H1 (cell line): ENCODE results near the gene OR2A25. TPM values are rescaled to one million over a fixed set of nuclear protein-coding genes. Genes with fewer than 3 reads are reported as not detected.

ENCODE experiments used
- CTCF ChIA-PET: fragments of 300-600 bp; sonication (Branson Sonifier 250); formaldehyde crosslinking; loops from one replicate; lab custom pipeline; 2021; ENCODE audit not compliant: partially characterized antibody; lab: Charles Lee
- POLR2A ChIA-PET: fragments of 300-600 bp; sonication (Branson Sonifier 250); formaldehyde crosslinking; loops from one replicate; lab custom pipeline; 2021; ENCODE audit warnings: inconsistent platforms; ENCODE audit not compliant: partially characterized antibody; lab: Charles Lee
- DNase-seq, 2 experiments: peaks; one replicate each; pipeline versions ENCODE4 v3.0.0 to v3.0.0-alpha.2; 2010 to 2022; ENCODE audit warnings: low spot score in 2 of 2, low read depth in 1 of 2, mixed read lengths in 1 of 2
- FAIRE-seq: peaks from 2 replicates; lab custom pipeline; 2011; peaks lifted over from hg19 to GRCh38; lab: Jason Lieb, UNC
- H2AFZ ChIP-seq: 2 replicates; pipeline ENCODE4 v1.8.1; 2012; ENCODE audit warnings: low read length, inconsistent platforms
- H2AK5ac ChIP-seq: 2 replicates; pipeline ENCODE4 v1.6.1; 2013; ENCODE audit warnings: low read depth, low read length
- H2BK120ac ChIP-seq: replicated peaks from 2 replicates; pipeline ENCODE3; 2013; ENCODE audit warnings: low read depth, low read length, inconsistent platforms
- H2BK12ac ChIP-seq: 2 replicates; pipeline ENCODE4 v1.6.1; 2013; ENCODE audit warnings: low read depth, low read length
- H2BK15ac ChIP-seq: 2 replicates; pipeline ENCODE4 v1.6.1; 2013; ENCODE audit warnings: low read length
- H2BK20ac ChIP-seq: 2 replicates; pipeline ENCODE4 v1.6.1; 2013; ENCODE audit warnings: low read length
- H2BK5ac ChIP-seq: 2 replicates; pipeline ENCODE4 v1.6.1; 2013; ENCODE audit warnings: low read depth, low read length
- H3K14ac ChIP-seq: 2 replicates; pipeline ENCODE4 v1.6.1; 2013; ENCODE audit warnings: inconsistent platforms; ENCODE audit not compliant: insufficient read length
- H3K18ac ChIP-seq: 2 replicates; pipeline ENCODE4 v1.6.1; 2013; ENCODE audit warnings: low read length; ENCODE audit errors: extremely low read depth
- H3K23ac ChIP-seq: 2 replicates; pipeline ENCODE4 v1.6.1; 2013; ENCODE audit warnings: inconsistent platforms; ENCODE audit not compliant: insufficient read length
- H3K23me2 ChIP-seq: 2 replicates; pipeline ENCODE4 v1.6.1; 2013; ENCODE audit warnings: low read depth, low read length
- H3K27ac ChIP-seq: 2 replicates; pipeline ENCODE4 v1.6.1; 2011; ENCODE audit warnings: low read depth, low read length, inconsistent platforms
- H3K27me3 ChIP-seq, 4 experiments: replicated peaks in 1 of 4; 1 replicate in 1 of 4; 2 replicates in 3 of 4; pipeline versions ENCODE4 v1.6.1 to v1.8.1; 2011 to 2013; ENCODE audit warnings: low read length in 3 of 4, mild to moderate bottlenecking in 3 of 4, inconsistent platforms in 2 of 4, mixed read lengths in 2 of 4, moderate library complexity in 1 of 4; ENCODE audit not compliant: control insufficient read depth in 3 of 4, insufficient read depth in 3 of 4; ENCODE audit errors: extremely low read depth in 1 of 4
- H3K36me3 ChIP-seq, 4 experiments: 2 replicates each; pipeline versions ENCODE4 v1.6.1 to v1.8.1; 2011 to 2013; ENCODE audit warnings: mild to moderate bottlenecking in 4 of 4, low read length in 3 of 4, moderate library complexity in 2 of 4, control low read depth in 1 of 4, inconsistent platforms in 1 of 4; ENCODE audit not compliant: insufficient read depth in 4 of 4, control insufficient read depth in 2 of 4
- H3K4ac ChIP-seq: replicated peaks from 2 replicates; pipeline ENCODE3; 2013; ENCODE audit warnings: low read length, low read depth, mixed read lengths, inconsistent platforms; ENCODE audit not compliant: insufficient read length
- H3K4me1 ChIP-seq, 4 experiments: replicated peaks in 1 of 4; 1 replicate in 1 of 4; 2 replicates in 3 of 4; pipeline versions ENCODE4 v1.6.1 to v1.8.1; 2011 to 2013; ENCODE audit warnings: low read length in 3 of 4, inconsistent platforms in 2 of 4, mixed read lengths in 1 of 4; ENCODE audit not compliant: insufficient read depth in 4 of 4, control insufficient read depth in 3 of 4
- H3K4me2 ChIP-seq, 2 experiments: 2 replicates each; pipeline versions ENCODE4 v1.6.1 to v1.8.1; 2011 to 2013; ENCODE audit warnings: low read depth in 2 of 2, low read length in 2 of 2, control low read depth in 1 of 2, inconsistent platforms in 1 of 2, mild to moderate bottlenecking in 1 of 2; ENCODE audit not compliant: insufficient read depth in 1 of 2
- H3K4me3 ChIP-seq, 4 experiments: fragments of 200-600, 300-600 bp in 1 of 4; sonication (generic), shearing (Covaris generic), sonication (Bioruptor Twin) in 1 of 4; 2 replicates each; pipeline versions ENCODE4 v1.5.1 to v1.8.1; 2011 to 2016; ENCODE audit warnings: low read length in 4 of 4, low read depth in 3 of 4, control low read depth in 2 of 4, inconsistent platforms in 2 of 4, mild to moderate bottlenecking in 2 of 4, mixed read lengths in 1 of 4, moderate library complexity in 1 of 4; ENCODE audit not compliant: insufficient read depth in 2 of 4; ENCODE audit errors: extremely low read depth in 1 of 4
- H3K56ac ChIP-seq: replicated peaks from 2 replicates; pipeline ENCODE3; 2013; ENCODE audit warnings: low read depth, mild to moderate bottlenecking, mixed read lengths, low read length, inconsistent platforms; ENCODE audit not compliant: insufficient read length
- H3K79me1 ChIP-seq: 2 replicates; pipeline ENCODE4 v1.6.1; 2013; ENCODE audit warnings: low read depth, low read length, control low read depth
- H3K79me2 ChIP-seq, 2 experiments: 2 replicates each; pipeline versions ENCODE4 v1.6.1 to v1.8.1; 2012 to 2013; ENCODE audit warnings: low read length in 2 of 2, mild to moderate bottlenecking in 2 of 2, inconsistent platforms in 1 of 2; ENCODE audit not compliant: insufficient read depth in 2 of 2, control insufficient read depth in 1 of 2
- H3K9ac ChIP-seq, 4 experiments: replicated peaks in 1 of 4; 1 replicate in 1 of 4; 2 replicates in 3 of 4; pipeline versions ENCODE4 v1.6.1 to v1.8.1; 2011 to 2013; ENCODE audit warnings: low read depth in 3 of 4, low read length in 3 of 4, control low read depth in 2 of 4, mild to moderate bottlenecking in 2 of 4, moderate library complexity in 2 of 4, inconsistent platforms in 1 of 4; ENCODE audit errors: extremely low read depth in 1 of 4
- H3K9me3 ChIP-seq, 2 experiments: 2 replicates each; pipeline versions ENCODE4 v1.6.1 to v1.8.1; 2012 to 2013; ENCODE audit warnings: mild to moderate bottlenecking in 2 of 2, moderate library complexity in 2 of 2, control low read depth in 1 of 2, inconsistent platforms in 1 of 2, low read depth in 1 of 2, low read length in 1 of 2, mixed read lengths in 1 of 2; ENCODE audit not compliant: insufficient read depth in 2 of 2
- H4K20me1 ChIP-seq, 2 experiments: replicated peaks in 1 of 2; 2 replicates each; pipeline versions ENCODE3 to v1.8.1; 2011 to 2013; ENCODE audit warnings: inconsistent platforms in 2 of 2, low read length in 2 of 2, mild to moderate bottlenecking in 1 of 2; ENCODE audit not compliant: insufficient read depth in 2 of 2, control insufficient read depth in 1 of 2
- H4K5ac ChIP-seq: 2 replicates; pipeline ENCODE4 v1.6.1; 2013; ENCODE audit warnings: low read length, low read depth, mixed read lengths, inconsistent platforms; ENCODE audit not compliant: insufficient read length
- H4K8ac ChIP-seq: 2 replicates; pipeline ENCODE4 v1.8.0; 2013; ENCODE audit warnings: mild to moderate bottlenecking, moderate library complexity, low read length, inconsistent platforms; ENCODE audit not compliant: insufficient read depth; ENCODE audit errors: extremely low read depth
- H4K91ac ChIP-seq: replicated peaks from 2 replicates; pipeline ENCODE3; 2013; ENCODE audit warnings: low read length, mixed read lengths, inconsistent platforms; ENCODE audit not compliant: insufficient read length
- ASH2L ChIP-seq: fragments of 200-600, 300-600 bp; sonication (generic); IDR thresholded peaks from one replicate; pipeline ENCODE4 v1.7.1; 2017; ENCODE audit warnings: low read length
- EP300 ChIP-seq, 2 experiments: IDR thresholded peaks; 1 replicate in 1 of 2; 2 replicates in 1 of 2; pipeline ENCODE4 v1.6.1; 2011 to 2012; ENCODE audit warnings: low read depth in 2 of 2, low read length in 2 of 2, mild to moderate bottlenecking in 2 of 2, borderline replicate concordance in 1 of 2, inconsistent platforms in 1 of 2, moderate library complexity in 1 of 2
- POLR2AphosphoS5 ChIP-seq: IDR thresholded peaks from 2 replicates; pipeline ENCODE4 v1.6.1; 2011; ENCODE audit warnings: low read depth, low read length
- TAF7 ChIP-seq: optimal IDR thresholded peaks from 2 replicates; pipeline ENCODE3; 2011; ENCODE audit warnings: low read depth, mild to moderate bottlenecking, inconsistent platforms, low read length, moderate library complexity, borderline replicate concordance
- WGBS, 2 experiments: shearing (Covaris generic) in 1 of 2; methylation state at CpG; one replicate each; pipeline versions ENCODE4 v1.1.6 to v1.1.7; 2013 to 2015; ENCODE audit warnings: low lambda C conversion rate in 2 of 2, mixed read lengths in 2 of 2, inconsistent platforms in 1 of 2, low coverage in 1 of 2, missing lambda C conversion rate in 1 of 2; ENCODE audit not compliant: insufficient replicate concordance in 2 of 2, insufficient coverage in 1 of 2, insufficient read length in 1 of 2; ENCODE audit errors: extremely low coverage in 1 of 2, missing lambda C conversion rate in 1 of 2; 5-methylcytosine and 5-hydroxymethylcytosine counted together
- polyA plus RNA-seq, 7 experiments: library from polyadenylated mRNA; depleted of rRNA in 3 of 7; stranded (reverse) in 5 of 7; unstranded in 2 of 7; fragments of >200 nt in 5 of 7; fragments of 200-250 nt in 2 of 7; gene quantifications; 1 replicate in 5 of 7; 2 replicates in 1 of 7; 4 replicates in 1 of 7; pipeline versions ENCODE4 v1.2.1 to v1.2.3, GENCODE V29; 2011 to 2013; ENCODE audit warnings: missing spikeins in 2 of 7, mixed read lengths in 2 of 7
- total RNA-seq: library from RNA; stranded (reverse); fragmentation: NEBNext Ultra II Directional; extraction: Animal tissue kit (Norgen Biotek cat#: 25700); gene quantifications from 2 replicates; pipeline ENCODE4 v1.2.1, GENCODE V29; 2021

The OR2A25 gene
- total and polyA plus RNA-seq, 2 of the 8 experiments (the other 6 are each of a cell fraction or from before 2014, with no cell fraction given), result not detected

DNA sequence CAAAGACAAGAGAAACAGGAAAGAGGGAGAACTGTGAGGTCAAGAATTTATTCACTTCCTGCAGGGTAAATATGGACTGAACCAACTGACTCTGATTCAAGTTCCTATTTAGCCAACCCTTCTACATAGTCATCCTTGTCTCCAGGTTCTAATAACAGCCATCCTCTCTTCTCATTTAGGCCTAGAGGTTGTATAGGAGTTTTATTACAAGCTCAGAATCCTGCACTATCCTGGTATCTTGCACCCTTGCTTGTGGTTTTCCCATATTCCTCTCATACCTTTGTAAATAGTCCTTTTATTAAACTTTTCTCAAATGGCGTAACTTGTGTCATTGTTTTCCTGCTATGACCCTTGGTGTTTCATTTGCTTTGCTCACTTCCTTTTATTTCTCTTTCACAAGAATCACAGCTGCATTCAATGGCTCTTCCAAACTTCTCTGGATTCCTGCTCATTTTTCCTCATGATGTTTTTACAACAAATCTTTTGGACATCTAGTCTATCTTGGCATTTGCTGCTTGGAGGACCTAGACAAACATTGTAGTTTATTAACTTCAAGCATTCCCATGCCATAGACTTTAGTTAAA is 33.2 kb upstream of the OR2A25 start:
- Histone ChIP-seq H3K4me2 (no peak overlapping the region), H3K4ac (no peak overlapping the region), H3K23ac (no peak overlapping the region), H3K36me3 (no peaks in the 10 kb centered on the region), H3K27ac (no peak overlapping the region), H2BK15ac (no peak overlapping the region), H3K4me3 (no peak overlapping the region), H3K79me2 (no peaks in the 10 kb centered on the region), H2AK5ac (no peak overlapping the region), H3K9ac (no peak overlapping the region), H3K18ac (no peak overlapping the region), H4K8ac (no peak overlapping the region), H4K91ac (no peak overlapping the region), H4K5ac (no peak overlapping the region), H3K56ac (no peak overlapping the region), H3K4me1 (no peaks in the 10 kb centered on the region), H3K79me1 (no peaks in the 10 kb centered on the region), H2BK5ac (no peak overlapping the region), H3K9me3 (no peaks in the 10 kb centered on the region), H4K20me1 (no peaks in the 10 kb centered on the region), H3K14ac (no peak overlapping the region), H3K23me2 (no peaks in the 10 kb centered on the region), H3K27me3 (no peaks in the 10 kb centered on the region), H2BK12ac (no peak overlapping the region), H2BK120ac (no peak overlapping the region), H2BK20ac (no peak overlapping the region), H2AFZ (no peak overlapping the region)
- ChIA-PET CTCF (interaction anchor here (0.8 to 1.5 kb wide), 5 partner anchors 13 to 1501 kb away, joined by 3 to 4 read pairs (median 3); no protein-coding TSS in a partner anchor), POLR2A (no interaction called here)
- 55% methylated on average over 1 of the region's 1 CpG; no CpG with 5 or more reads in 1 of the 2 experiments for WGBS, 2 experiments
- DNase-seq (no peak), FAIRE-seq (no peak)
- no peak for TF ChIP-seq TAF7
- no peak for TF ChIP-seq EP300 (IDR thresholded peaks at IDR 0.05; ENCODE audit: borderline replicate concordance in 1 of 2, low read depth in 2 of 2, low read length in 2 of 2)
- TF ChIP-seq POLR2AphosphoS5, result no peak
- TF ChIP-seq ASH2L, result no peak
